SK-N-SH (cell line): Measurements from ENCODE around the gene KMT2C. TPM values are rescaled to one million over a fixed set of nuclear protein-coding genes. Genes with fewer than 3 reads are reported as not detected.

ENCODE experiments used
- CTCF ChIA-PET: fragments of 300-600, 350-600 bp; formaldehyde crosslinking; extraction: SDS; loops from one replicate; lab custom pipeline; 2021; lab: Yijun Ruan, JAX
- POLR2A ChIA-PET: fragments of 350-600 bp; sonication (Branson Sonifier 250); formaldehyde crosslinking; extraction: SDS; loops from one replicate; lab custom pipeline; 2020; ENCODE audit warnings: antibody characterized with exemption, inconsistent platforms; lab: Yijun Ruan, JAX
- DNase-seq: peaks from one replicate; pipeline ENCODE4 v3.0.0; 2012
- H2AFZ ChIP-seq: fragments of 200-600 bp; sonication (generic); 2 replicates; pipeline ENCODE4 v1.8.1; 2016; ENCODE audit warnings: antibody characterized with exemption, mild to moderate bottlenecking, low read depth
- H3F3A ChIP-seq: fragments of 200-600 bp; sonication (generic); replicated peaks from 2 replicates; pipeline ENCODE3; 2016; ENCODE audit warnings: antibody characterized with exemption, mild to moderate bottlenecking; ENCODE audit not compliant: insufficient read depth
- H3K27ac ChIP-seq, 2 experiments: fragments of 200-500 bp in 1 of 2; fragments of 200-600 bp in 1 of 2; sonication (Bioruptor generic) in 1 of 2; sonication (generic), shearing (Covaris generic) in 1 of 2; 2 replicates each; pipeline versions ENCODE4 v1.5.1 to v1.6.1; 2014 to 2016; ENCODE audit warnings: low read depth in 2 of 2, inconsistent platforms in 1 of 2, low read length in 1 of 2, mild to moderate bottlenecking in 1 of 2, mixed read lengths in 1 of 2
- H3K27me3 ChIP-seq: fragments of 200-600 bp; sonication (generic), shearing (Covaris generic); 2 replicates; pipeline ENCODE4 v1.6.1; 2016; ENCODE audit warnings: mixed run types; ENCODE audit not compliant: insufficient read depth
- H3K36me3 ChIP-seq, 2 experiments: fragments of 200-500 bp in 1 of 2; fragments of 200-600 bp in 1 of 2; sonication (Bioruptor generic) in 1 of 2; sonication (generic) in 1 of 2; replicated peaks in 1 of 2; 2 replicates each; pipeline versions ENCODE3 to v1.5.1; 2014 to 2016; ENCODE audit warnings: low read length in 1 of 2, mild to moderate bottlenecking in 1 of 2; ENCODE audit not compliant: insufficient read depth in 2 of 2, control insufficient read depth in 1 of 2
- H3K4me1 ChIP-seq, 2 experiments: fragments of 200-500 bp in 1 of 2; fragments of 200-600 bp in 1 of 2; sonication (Bioruptor generic) in 1 of 2; sonication (generic), shearing (Covaris generic) in 1 of 2; 2 replicates each; pipeline versions ENCODE4 v1.5.1 to v1.6.1; 2014 to 2016; ENCODE audit warnings: low read depth in 1 of 2, low read length in 1 of 2, mixed run types in 1 of 2; ENCODE audit not compliant: insufficient read depth in 2 of 2, control insufficient read depth in 1 of 2
- H3K4me2 ChIP-seq: fragments of 200-600 bp; sonication (generic), shearing (Covaris generic); 2 replicates; pipeline ENCODE4 v1.6.1; 2017; ENCODE audit warnings: mixed run types
- H3K4me3 ChIP-seq, 2 experiments: fragments of 200-500 bp in 1 of 2; fragments of 200-600 bp in 1 of 2; sonication (Bioruptor generic) in 1 of 2; sonication (generic), shearing (Covaris generic) in 1 of 2; 2 replicates each; pipeline versions ENCODE4 v1.5.1 to v1.8.1; 2014 to 2016; ENCODE audit warnings: low read depth in 2 of 2, inconsistent platforms in 1 of 2, low read length in 1 of 2, mild to moderate bottlenecking in 1 of 2, mixed read lengths in 1 of 2, moderate library complexity in 1 of 2
- H3K79me2 ChIP-seq: fragments of 200-600 bp; sonication (generic); 2 replicates; pipeline ENCODE4 v1.8.1; 2017; ENCODE audit warnings: mild to moderate bottlenecking; ENCODE audit not compliant: insufficient read depth
- H3K9ac ChIP-seq: fragments of 200-600 bp; sonication (generic); 2 replicates; pipeline ENCODE4 v1.6.1; 2017; ENCODE audit warnings: mixed run types
- H3K9me2 ChIP-seq: fragments of 200-600 bp; sonication (generic); 2 replicates; pipeline ENCODE4 v1.6.1; 2017; ENCODE audit warnings: mixed run types
- H3K9me3 ChIP-seq: fragments of 200-600 bp; sonication (generic); 2 replicates; pipeline ENCODE4 v1.6.1; 2017; ENCODE audit warnings: mixed run types, mild to moderate bottlenecking, moderate library complexity
- H4K20me1 ChIP-seq: fragments of 200-600 bp; sonication (generic); 2 replicates; pipeline ENCODE4 v1.6.1; 2017; ENCODE audit warnings: mild to moderate bottlenecking, mixed run types; ENCODE audit not compliant: insufficient read depth
- ELF1 ChIP-seq: IDR thresholded peaks from 2 replicates; pipeline ENCODE4 v1.4.0; 2012
- EP300 ChIP-seq, 2 experiments: IDR thresholded peaks; 2 replicates each; pipeline versions ENCODE4 v1.4.0 to v1.6.1; 2012; ENCODE audit warnings: borderline replicate concordance in 1 of 2, low read depth in 1 of 2, low read length in 1 of 2
- FOXM1 ChIP-seq: IDR thresholded peaks from 2 replicates; pipeline ENCODE4 v1.4.0; 2012; ENCODE audit warnings: low read depth, mild to moderate bottlenecking
- GATA2 ChIP-seq: sonication (generic); formaldehyde crosslinking; IDR thresholded peaks from 2 replicates; pipeline ENCODE4 v1.5.0; 2020; ENCODE audit warnings: mild to moderate bottlenecking, missing genetic modification reagents
- JUND ChIP-seq: IDR thresholded peaks from 2 replicates; pipeline ENCODE4 v1.4.0; 2012
- MXI1 ChIP-seq: IDR thresholded peaks from 2 replicates; pipeline ENCODE4 v1.6.1; 2012; ENCODE audit warnings: mild to moderate bottlenecking, low read depth, low read length, improper control_type of control experiment
- NFIC ChIP-seq: IDR thresholded peaks from 2 replicates; pipeline ENCODE4 v1.4.0; 2012; ENCODE audit warnings: borderline replicate concordance
- NRF1 ChIP-seq: IDR thresholded peaks from 2 replicates; pipeline ENCODE4 v1.6.1; 2012; ENCODE audit warnings: low read depth, mild to moderate bottlenecking, low read length
- POLR2AphosphoS5 ChIP-seq: IDR thresholded peaks from 2 replicates; pipeline ENCODE4 v1.6.1; 2012; ENCODE audit warnings: low read depth, low read length
- RAD21 ChIP-seq: IDR thresholded peaks from 2 replicates; pipeline ENCODE4 v1.6.1; 2012; ENCODE audit warnings: mild to moderate bottlenecking, low read length
- RCOR1 ChIP-seq: fragments of 150-350 bp; IDR thresholded peaks from 2 replicates; pipeline ENCODE4 v1.6.1; 2017; ENCODE audit warnings: antibody characterized with exemption, low read length
- REST ChIP-seq: IDR thresholded peaks from 2 replicates; pipeline ENCODE4 v1.6.1; 2012; ENCODE audit warnings: mild to moderate bottlenecking, low read depth, low read length, moderate library complexity
- RFX5 ChIP-seq: IDR thresholded peaks from 2 replicates; pipeline ENCODE4 v1.6.1; 2012; ENCODE audit warnings: mild to moderate bottlenecking, improper control_type of control experiment, low read length
- TCF12 ChIP-seq: IDR thresholded peaks from 2 replicates; pipeline ENCODE4 v1.4.0; 2012
- TEAD4 ChIP-seq: IDR thresholded peaks from 2 replicates; pipeline ENCODE4 v1.4.0; 2012; ENCODE audit warnings: mild to moderate bottlenecking, borderline replicate concordance; ENCODE audit not compliant: insufficient read depth
- ZBTB33 ChIP-seq: IDR thresholded peaks from 2 replicates; pipeline ENCODE4 v1.4.0; 2012; ENCODE audit warnings: low read depth, borderline replicate concordance
- polyA plus RNA-seq, 3 experiments: library from polyadenylated mRNA; depleted of rRNA; stranded (reverse); fragments of >200 nt; gene quantifications; 2 replicates each; pipeline ENCODE4 v1.2.3, GENCODE V29; 2012

KMT2C gene
- polyA plus RNA-seq, 1 of the 3 experiments (the other 2 are of a cell fraction): 8.0 TPM

- ChIA-PET CTCF (no interaction called here), POLR2A (no interaction called here)
- H4K20me1 ChIP-seq: peaks cover 77% of the 10 kb centered on the region
- no peaks in the 10 kb centered on the region for H3F3A ChIP-seq
- H3K27me3 ChIP-seq: no peaks in the 10 kb centered on the region
- H3K79me2 ChIP-seq: peaks cover 100% of the 10 kb centered on the region
- H3K9ac ChIP-seq: no peak overlapping the region
- peaks cover 0 to 4% of the 10 kb centered on the region in 2 experiments; a peak in 2 of 4 replicates for H3K4me1 ChIP-seq
- H3K9me3 ChIP-seq: no peaks in the 10 kb centered on the region
- H3K9me2 ChIP-seq: no peaks in the 10 kb centered on the region
- TF ChIP-seq GATA2 (no peak), RFX5 (no peak), FOXM1 (no peak), MXI1 (no peak), NRF1 (no peak), ZBTB33 (no peak), JUND (no peak), NFIC (no peak), REST (no peak), RAD21 (no peak), EP300 (IDR thresholded peaks at IDR 0.05; ENCODE audit: borderline replicate concordance in 1 of 2, low read depth in 1 of 2, low read length in 1 of 2) (no peak), TCF12 (no peak), RCOR1 (no peak), TEAD4 (no peak), ELF1 (no peak), POLR2AphosphoS5 (no peak)
- no peak for DNase-seq
- no peak overlapping the region for H2AFZ ChIP-seq
- no peak overlapping the region for H3K4me3 ChIP-seq
- H3K27ac ChIP-seq: no peak overlapping the region
- no peak overlapping the region for H3K4me2 ChIP-seq
- H3K36me3 ChIP-seq: peaks cover 0 to 3% of the 10 kb centered on the region in 2 experiments
Observed at GRCh38 chr7:152370297-152370696, 65.5 kb downstream of the KMT2C start.
